WI38 (cell line): ENCODE data around the gene ATPAF1.
A peak's percentile ranks its signal among the peaks of the same experiment; 100 is the strongest.

Source experiments
- H3K4me3 ChIP-seq: 2 replicates; pipeline ENCODE4 v1.5.1; 2011; ENCODE audit warnings: low read depth, mild to moderate bottlenecking, control low read depth, low read length
- TF ChIP-seq, protein P1 (sequence below): IDR thresholded peaks from 2 replicates; pipeline ENCODE4 v1.5.1; 2012; ENCODE audit warnings: low read depth, mild to moderate bottlenecking, control low read depth, low read length

The ATPAF1 gene

DNA sequence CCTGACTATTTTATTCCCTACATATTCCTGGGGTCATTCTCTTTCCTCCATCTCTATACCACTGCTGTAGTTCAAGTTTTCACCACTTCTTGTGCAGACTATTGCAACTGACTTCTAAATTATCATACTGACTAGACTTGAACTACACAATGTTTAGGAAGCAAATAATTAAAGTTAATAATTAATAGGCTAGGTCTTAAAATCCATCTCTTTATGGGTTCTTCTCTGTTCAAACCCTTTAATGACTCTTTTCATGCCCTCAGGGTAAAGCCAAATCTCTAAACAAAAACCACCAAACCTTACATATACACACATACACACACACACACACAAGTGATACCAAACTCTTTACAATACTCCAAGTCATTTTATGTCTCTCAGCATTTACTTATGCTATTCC is 29.2 kb downstream of the ATPAF1 start:
- TF ChIP-seq, protein P1, sequence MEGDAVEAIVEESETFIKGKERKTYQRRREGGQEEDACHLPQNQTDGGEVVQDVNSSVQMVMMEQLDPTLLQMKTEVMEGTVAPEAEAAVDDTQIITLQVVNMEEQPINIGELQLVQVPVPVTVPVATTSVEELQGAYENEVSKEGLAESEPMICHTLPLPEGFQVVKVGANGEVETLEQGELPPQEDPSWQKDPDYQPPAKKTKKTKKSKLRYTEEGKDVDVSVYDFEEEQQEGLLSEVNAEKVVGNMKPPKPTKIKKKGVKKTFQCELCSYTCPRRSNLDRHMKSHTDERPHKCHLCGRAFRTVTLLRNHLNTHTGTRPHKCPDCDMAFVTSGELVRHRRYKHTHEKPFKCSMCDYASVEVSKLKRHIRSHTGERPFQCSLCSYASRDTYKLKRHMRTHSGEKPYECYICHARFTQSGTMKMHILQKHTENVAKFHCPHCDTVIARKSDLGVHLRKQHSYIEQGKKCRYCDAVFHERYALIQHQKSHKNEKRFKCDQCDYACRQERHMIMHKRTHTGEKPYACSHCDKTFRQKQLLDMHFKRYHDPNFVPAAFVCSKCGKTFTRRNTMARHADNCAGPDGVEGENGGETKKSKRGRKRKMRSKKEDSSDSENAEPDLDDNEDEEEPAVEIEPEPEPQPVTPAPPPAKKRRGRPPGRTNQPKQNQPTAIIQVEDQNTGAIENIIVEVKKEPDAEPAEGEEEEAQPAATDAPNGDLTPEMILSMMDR = no peak

DNA sequence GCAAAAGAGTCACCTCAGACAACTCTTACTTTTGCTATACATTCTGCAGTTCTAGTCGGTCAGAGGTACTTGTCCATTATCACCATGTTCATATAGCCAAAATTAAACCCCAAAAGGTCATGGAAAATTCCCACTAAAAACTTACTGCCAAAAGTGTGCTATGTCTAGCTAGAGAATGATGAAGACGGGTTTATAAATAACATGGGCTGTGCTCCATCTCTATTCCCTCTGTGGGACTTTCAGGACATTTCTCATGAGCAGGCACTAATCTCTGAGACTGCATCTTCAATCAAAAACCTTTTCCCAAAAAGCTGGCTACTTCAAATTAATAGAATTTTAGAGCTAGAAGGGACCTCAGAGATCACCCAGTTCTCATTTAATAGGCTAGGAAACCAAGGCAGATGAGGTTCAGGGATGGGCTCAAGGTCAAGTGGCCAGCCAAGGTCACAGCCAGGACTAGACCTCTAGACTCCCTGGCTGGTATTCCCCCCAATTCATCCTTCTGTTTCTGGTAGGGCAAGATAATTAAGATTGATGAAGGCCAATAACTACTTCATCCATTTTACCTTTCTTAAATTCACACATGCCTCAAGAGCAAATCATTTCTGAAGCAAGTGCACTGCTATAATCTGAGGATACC is 30.6 kb downstream of the ATPAF1 start:
- TF ChIP-seq, protein P1 = no peak

More for the DNA sequence above, 29.2 kb downstream of the ATPAF1 start:
- H3K4me3 ChIP-seq = no peak overlapping the region

DNA sequence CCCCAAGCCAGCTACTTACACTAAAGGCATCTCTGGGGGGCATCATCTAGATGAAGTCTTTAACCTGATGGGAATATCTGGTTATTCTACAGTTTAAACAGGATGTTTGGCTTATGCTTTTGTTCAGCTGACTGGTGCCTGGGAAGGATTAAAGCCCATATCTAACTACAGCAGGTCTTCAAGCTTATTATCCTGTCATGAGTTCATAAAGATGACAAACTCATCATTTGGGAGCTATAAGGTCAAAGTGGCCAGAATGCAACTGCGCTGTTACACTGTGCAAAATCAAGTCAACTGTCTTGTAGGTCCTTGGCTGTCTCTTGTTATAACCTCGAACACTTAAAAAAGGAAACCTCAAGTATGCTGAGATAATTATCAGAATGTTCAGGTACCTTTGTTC is 33.0 kb downstream of the ATPAF1 start:
- TF ChIP-seq, protein P1 = no peak
- no peak overlapping the region for H3K4me3 ChIP-seq

More for the DNA sequence above, 30.6 kb downstream of the ATPAF1 start:
- no peak overlapping the region for H3K4me3 ChIP-seq

DNA sequence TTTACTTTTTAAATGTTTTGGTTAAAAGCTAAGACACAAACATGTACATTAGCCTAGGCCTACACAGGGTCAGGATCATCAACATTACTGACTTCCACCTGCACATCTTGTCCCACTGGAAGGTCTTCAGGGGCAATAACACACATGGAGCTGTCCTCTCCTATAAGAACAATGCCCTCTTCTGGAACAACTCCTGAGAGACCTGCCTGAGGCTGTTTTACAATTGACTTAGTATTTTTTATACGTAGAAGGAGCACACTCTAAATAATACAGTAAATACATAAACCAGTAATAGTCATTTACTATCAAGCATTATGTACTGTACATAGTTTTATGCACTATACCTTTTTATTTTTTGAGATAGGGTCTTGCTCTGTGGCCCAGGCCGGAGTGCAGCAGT is 37.4 kb downstream of the ATPAF1 start:
- H3K4me3 ChIP-seq = no peak overlapping the region
- TF ChIP-seq, protein P1 = no peak

DNA sequence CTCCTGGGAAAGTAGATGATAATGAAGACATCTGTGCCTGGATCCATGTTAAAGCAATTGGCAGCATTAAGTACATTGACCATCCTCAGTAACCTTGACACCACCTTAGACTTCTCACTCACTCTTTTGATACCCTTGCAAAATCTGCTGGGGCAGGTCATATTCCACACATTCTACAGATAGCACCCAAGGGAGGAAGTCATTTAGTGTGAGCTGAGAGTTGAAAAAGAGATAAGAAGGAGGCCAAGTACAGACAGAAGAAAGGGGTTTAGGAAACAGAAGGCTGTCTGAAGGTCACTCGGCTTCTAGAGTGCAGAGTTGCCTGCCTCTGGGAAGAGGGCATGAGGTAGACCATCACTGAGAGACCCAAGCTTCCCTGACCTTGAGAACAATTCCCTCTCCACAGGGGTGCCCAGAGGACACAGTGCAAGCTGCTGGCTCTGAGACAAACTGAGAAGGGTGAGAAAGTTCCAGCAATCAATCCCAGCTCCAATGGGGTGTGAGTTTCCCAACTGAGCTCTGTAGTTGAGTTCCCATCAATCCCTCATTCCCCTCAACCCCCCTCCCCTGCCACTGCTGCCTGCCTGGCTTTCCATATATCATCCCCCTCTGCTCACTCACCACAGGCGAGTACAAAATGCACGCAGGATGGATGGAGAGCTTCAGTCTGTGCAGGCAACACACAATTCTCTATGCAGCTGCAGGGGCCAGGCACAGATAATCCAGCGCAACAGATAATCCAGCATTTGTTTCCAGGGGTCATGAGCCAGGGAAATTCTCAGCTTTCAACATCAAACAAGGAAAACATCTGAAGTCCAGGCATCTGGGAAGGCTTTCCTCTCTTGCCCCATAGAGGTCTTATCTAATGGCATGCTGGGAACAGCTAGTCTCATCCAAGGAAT is 44.2 kb downstream of the ATPAF1 start:
- TF ChIP-seq, protein P1 = no peak
- no peak overlapping the region for H3K4me3 ChIP-seq

DNA sequence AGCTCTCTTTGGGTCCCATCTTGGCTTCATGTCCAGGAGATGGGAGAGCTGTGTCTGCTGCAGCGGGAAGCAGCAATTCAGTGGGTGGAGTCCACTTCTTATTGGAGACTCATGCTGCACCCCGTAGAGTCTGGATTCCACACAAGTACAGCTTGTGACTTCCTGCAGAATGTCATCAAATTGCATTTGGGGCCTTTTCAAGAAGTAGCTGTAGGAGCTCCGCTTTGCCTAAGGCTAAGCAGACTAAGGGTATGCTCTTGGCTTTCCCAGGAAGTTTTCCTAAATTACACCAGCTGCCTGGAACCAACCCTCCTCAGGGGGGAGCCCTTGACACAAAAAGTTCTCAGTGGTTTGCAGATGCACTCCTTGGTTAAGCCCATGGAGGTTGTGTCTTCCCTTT is 45.8 kb downstream of the ATPAF1 start:
- no peak overlapping the region for H3K4me3 ChIP-seq
- TF ChIP-seq, protein P1 = peak; percentile 23; the same call in 1 of the 2 replicates

DNA sequence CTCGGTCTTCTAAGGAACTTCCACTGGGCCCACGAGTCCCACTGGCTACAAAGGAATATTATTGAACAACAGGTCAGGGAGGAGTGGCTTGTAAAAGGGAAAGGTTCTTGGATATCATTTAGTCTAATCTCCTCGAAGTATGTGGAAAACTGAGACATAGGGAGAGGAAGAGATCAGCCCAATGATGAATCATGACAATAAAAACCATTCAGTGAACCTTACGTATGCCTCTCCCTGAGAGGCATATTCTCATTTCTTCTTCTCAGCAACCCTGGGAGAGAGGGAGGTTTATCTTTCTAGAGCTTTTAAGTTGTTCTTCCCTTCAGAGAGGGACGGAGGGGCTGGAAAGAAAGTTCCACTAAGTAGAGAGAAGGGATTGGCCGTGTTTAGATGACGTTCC is 46.2 kb downstream of the ATPAF1 start:
- TF ChIP-seq, protein P1 = no peak
- H3K4me3 ChIP-seq = no peak overlapping the region
